PC-9 (cell line): Measurements from ENCODE around the gene RIC3.

Experiments
- CTCF ChIP-seq: fragments of 200-600 bp; sonication (generic); conservative IDR thresholded peaks from 2 replicates; pipeline ENCODE4 v1.6.1; 2017; ENCODE audit warnings: mixed run types, antibody characterized with exemption, mild to moderate bottlenecking, moderate library complexity
- EZH2 ChIP-seq: fragments of 200-600 bp; sonication (generic); IDR thresholded peaks from 2 replicates; pipeline ENCODE4 v1.8.0; 2017; ENCODE audit warnings: antibody characterized with exemption, low read depth

GRCh38 chr11:8060801-8061554, 107.8 kb downstream of the RIC3 start:
- TF ChIP-seq CTCF (no peak), EZH2 (no peak)
